Measurements from ENCODE around the gene NHERF1. TPM values are rescaled to one million over a fixed set of nuclear protein-coding genes. Genes with fewer than 3 reads are reported as not detected.

The NHERF1 gene
- polyA plus RNA-seq, 1 donor, result 395 TPM

- Histone ChIP-seq H3K4me3 (ENCODE audit: low read length) (no peak overlapping the region), H3K9me3 (ENCODE audit: control insufficient read depth, low read depth, low read length) (no peaks in the 10 kb centered on the region), H3K4me1 (ENCODE audit: control insufficient read depth, insufficient read depth, low read length) (no peaks in the 10 kb centered on the region), H3K27me3 (ENCODE audit: control insufficient read depth, insufficient read depth, low read length) (no peaks in the 10 kb centered on the region), H3K36me3 (ENCODE audit: control insufficient read depth, insufficient read depth, low read length) (peaks cover 3% of the 10 kb centered on the region), H3K27ac (ENCODE audit: low read length) (no peak overlapping the region)
- WGBS (ENCODE audit: insufficient coverage, low lambda C conversion rate), result no CpG with 5 or more reads among the region's 18 CpGs
- no peak for DNase-seq
Observed at GRCh38 chr17:74816905-74817620, 68.6 kb downstream of the NHERF1 start.

GRCh38 chr17:74818291-74818938 is 70.0 kb downstream of the NHERF1 start:
- no peaks in the 10 kb centered on the region for H3K27me3 ChIP-seq (ENCODE audit: control insufficient read depth, insufficient read depth, low read length)
- H3K27ac ChIP-seq (ENCODE audit: low read length), result no peak overlapping the region
- H3K36me3 ChIP-seq (ENCODE audit: control insufficient read depth, insufficient read depth, low read length), result peaks cover 3% of the 10 kb centered on the region
- H3K4me1 ChIP-seq (ENCODE audit: control insufficient read depth, insufficient read depth, low read length), result no peaks in the 10 kb centered on the region
- 100% methylated on average over 1 of the region's 16 CpGs for WGBS (ENCODE audit: insufficient coverage, low lambda C conversion rate)
- DNase-seq, result no peak
- no peak overlapping the region for H3K4me3 ChIP-seq (ENCODE audit: low read length)
- H3K9me3 ChIP-seq (ENCODE audit: control insufficient read depth, low read depth, low read length), result no peaks in the 10 kb centered on the region

Other genes with a start within 250 kb of the NHERF1 start
- gene CD300LB, start 217.2 kb upstream of the NHERF1 start, polyA plus RNA-seq, result 0.27 TPM
- 0.99 TPM for gene CD300C, start 202.5 kb upstream of the NHERF1 start, polyA plus RNA-seq
- gene CD300H, start 181.1 kb upstream of the NHERF1 start, polyA plus RNA-seq, result 0.15 TPM
- not detected for gene CD300LD, start 156.3 kb upstream of the NHERF1 start, polyA plus RNA-seq
- 0.12 TPM for gene CD300E, start 124.9 kb upstream of the NHERF1 start, polyA plus RNA-seq
- 2.2 TPM for gene CD300LF, start 35.7 kb upstream of the NHERF1 start, polyA plus RNA-seq
- gene RAB37, start 11.4 kb upstream of the NHERF1 start, polyA plus RNA-seq, result 14.3 TPM
- 34.2 TPM for gene NAT9, start 27.7 kb downstream of the NHERF1 start, polyA plus RNA-seq
- 0.33 TPM for gene GRIN2C, start 111.3 kb downstream of the NHERF1 start, polyA plus RNA-seq
- 6.3 TPM for gene FDXR, start 124.4 kb downstream of the NHERF1 start, polyA plus RNA-seq
- gene FADS6, start 145.0 kb downstream of the NHERF1 start, polyA plus RNA-seq, result 14.5 TPM
- gene USH1G, start 174.6 kb downstream of the NHERF1 start, polyA plus RNA-seq, result 1.5 TPM
- gene OTOP2, start 175.6 kb downstream of the NHERF1 start, polyA plus RNA-seq, result 1.6 TPM
- 13.8 TPM for gene OTOP3, start 187.3 kb downstream of the NHERF1 start, polyA plus RNA-seq
- 42.3 TPM for gene HID1, start 224.1 kb downstream of the NHERF1 start, polyA plus RNA-seq
- gene CDR2L, start 239.0 kb downstream of the NHERF1 start, polyA plus RNA-seq, result 6.8 TPM